NCI-H187 treated with DMSO at 0.1 percent for 48 hours (cell line): ENCODE measurements around the gene ADA.

Source experiments
- DNase-seq: peaks from one replicate; lab custom pipeline; 2025; lab: John Stamatoyannopoulos, UW

ADA gene

GRCh38 chr20:44644667-44645131 is 6.8 kb downstream of the ADA start:
- no peak for DNase-seq

GRCh38 chr20:44644230-44644617 is 7.3 kb downstream of the ADA start:
- no peak for DNase-seq

GRCh38 chr20:44643596-44644229 is 7.8 kb downstream of the ADA start:
- DNase-seq: no peak

GRCh38 chr20:44643154-44643519 is 8.4 kb downstream of the ADA start:
- no peak for DNase-seq

- no peak for DNase-seq
Measured at GRCh38 chr20:44642203-44643153, 9.0 kb downstream of the ADA start.

GRCh38 chr20:44641325-44641724 is 10.2 kb downstream of the ADA start:
- no peak for DNase-seq

- no peak for DNase-seq
Measured at GRCh38 chr20:44640522-44640921, 11.0 kb downstream of the ADA start.

GRCh38 chr20:44637522-44638372 is 13.8 kb downstream of the ADA start:
- no peak for DNase-seq

- DNase-seq: no peak
Measured at GRCh38 chr20:44637042-44637441, 14.5 kb downstream of the ADA start.

- DNase-seq: no peak
Measured at GRCh38 chr20:44635877-44636276, 15.6 kb downstream of the ADA start.

GRCh38 chr20:44633872-44634600 is 17.5 kb downstream of the ADA start:
- no peak for DNase-seq

GRCh38 chr20:44633187-44633810 is 18.2 kb downstream of the ADA start:
- no peak for DNase-seq

GRCh38 chr20:44632103-44632752 is 19.3 kb downstream of the ADA start:
- no peak for DNase-seq

GRCh38 chr20:44630297-44630696 is 21.2 kb downstream of the ADA start:
- no peak for DNase-seq

- no peak for DNase-seq
Measured at GRCh38 chr20:44629542-44629941, 22.0 kb downstream of the ADA start.

- DNase-seq: no peak
Measured at GRCh38 chr20:44629017-44629385, 22.5 kb downstream of the ADA start.

GRCh38 chr20:44627364-44628010 is 24.0 kb downstream of the ADA start:
- no peak for DNase-seq

GRCh38 chr20:44626278-44626677 is 25.2 kb downstream of the ADA start:
- no peak for DNase-seq

GRCh38 chr20:44625361-44625760 is 26.1 kb downstream of the ADA start:
- no peak for DNase-seq

- no peak for DNase-seq
Measured at GRCh38 chr20:44624743-44625271, 26.7 kb downstream of the ADA start.
